Peyer's patch (tissue), 4 donors: ENCODE results near the gene APAF1.

Experiments used
- POLR2A ChIP-seq, 2 donors: fragments of 450-650 bp; IDR thresholded peaks; one replicate each; pipeline ENCODE4 v1.5.1; 2017; ENCODE audit warnings: antibody characterized with exemption in 2 of 2, mild to moderate bottlenecking in 2 of 2, moderate library complexity in 2 of 2
- TF ChIP-seq, protein P1 (sequence below), 6 experiments: fragments of 450-650 bp in 4 of 6; fragments of 200-600 bp in 2 of 6; sonication (generic) in 1 of 6; IDR thresholded peaks; one replicate each; pipeline ENCODE4 v1.5.1; 2017 to 2019; ENCODE audit warnings: antibody characterized with exemption in 6 of 6, mild to moderate bottlenecking in 3 of 6, moderate library complexity in 1 of 6

- TF ChIP-seq, protein P1, sequence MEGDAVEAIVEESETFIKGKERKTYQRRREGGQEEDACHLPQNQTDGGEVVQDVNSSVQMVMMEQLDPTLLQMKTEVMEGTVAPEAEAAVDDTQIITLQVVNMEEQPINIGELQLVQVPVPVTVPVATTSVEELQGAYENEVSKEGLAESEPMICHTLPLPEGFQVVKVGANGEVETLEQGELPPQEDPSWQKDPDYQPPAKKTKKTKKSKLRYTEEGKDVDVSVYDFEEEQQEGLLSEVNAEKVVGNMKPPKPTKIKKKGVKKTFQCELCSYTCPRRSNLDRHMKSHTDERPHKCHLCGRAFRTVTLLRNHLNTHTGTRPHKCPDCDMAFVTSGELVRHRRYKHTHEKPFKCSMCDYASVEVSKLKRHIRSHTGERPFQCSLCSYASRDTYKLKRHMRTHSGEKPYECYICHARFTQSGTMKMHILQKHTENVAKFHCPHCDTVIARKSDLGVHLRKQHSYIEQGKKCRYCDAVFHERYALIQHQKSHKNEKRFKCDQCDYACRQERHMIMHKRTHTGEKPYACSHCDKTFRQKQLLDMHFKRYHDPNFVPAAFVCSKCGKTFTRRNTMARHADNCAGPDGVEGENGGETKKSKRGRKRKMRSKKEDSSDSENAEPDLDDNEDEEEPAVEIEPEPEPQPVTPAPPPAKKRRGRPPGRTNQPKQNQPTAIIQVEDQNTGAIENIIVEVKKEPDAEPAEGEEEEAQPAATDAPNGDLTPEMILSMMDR (IDR thresholded peaks at IDR 0.05) = no peak
- TF ChIP-seq POLR2A (IDR thresholded peaks at IDR 0.05) = no peak
Observed at GRCh38 chr12:98748463-98748862, 103.4 kb downstream of the APAF1 start.
